Testis (tissue), 2 donors: Measurements from ENCODE around the gene TWSG1.

Experiments
- CTCF ChIP-seq, 3 experiments: fragments of 450-650 bp in 2 of 3; fragments of 200-600 bp in 1 of 3; sonication (generic) in 1 of 3; IDR thresholded peaks; one replicate each; pipeline ENCODE4 v1.5.1; 2016 to 2019; ENCODE audit warnings: antibody characterized with exemption in 3 of 3, mild to moderate bottlenecking in 2 of 3, moderate library complexity in 1 of 3
- POLR2A ChIP-seq: fragments of 450-650 bp; IDR thresholded peaks from one replicate; pipeline ENCODE4 v1.6.1; 2017; ENCODE audit warnings: antibody characterized with exemption, mild to moderate bottlenecking, moderate library complexity

GRCh38 chr18:9334973-9335696, 562 bp downstream of the TWSG1 start:
- no peak for TF ChIP-seq CTCF (IDR thresholded peaks at IDR 0.05)
- TF ChIP-seq POLR2A, result no peak
